Fibroblast of lung (primary cell): ENCODE data around the gene FMNL3.

Experiments
- EZH2 ChIP-seq: IDR thresholded peaks from 2 replicates; pipeline ENCODE4 v1.5.1; 2012; ENCODE audit warnings: low read length, control low read depth, mild to moderate bottlenecking; ENCODE audit errors: missing control alignments
- TF ChIP-seq, protein P1 (sequence below), 2 donors: IDR thresholded peaks in 1 of 2; conservative IDR thresholded peaks in 1 of 2; 1 replicate in 1 of 2; 2 replicates in 1 of 2; pipeline ENCODE4 v1.5.1; 2011 to 2012; ENCODE audit warnings: low read length in 2 of 2, control low read depth in 1 of 2, inconsistent platforms in 1 of 2, low read depth in 1 of 2, mild to moderate bottlenecking in 1 of 2

DNA sequence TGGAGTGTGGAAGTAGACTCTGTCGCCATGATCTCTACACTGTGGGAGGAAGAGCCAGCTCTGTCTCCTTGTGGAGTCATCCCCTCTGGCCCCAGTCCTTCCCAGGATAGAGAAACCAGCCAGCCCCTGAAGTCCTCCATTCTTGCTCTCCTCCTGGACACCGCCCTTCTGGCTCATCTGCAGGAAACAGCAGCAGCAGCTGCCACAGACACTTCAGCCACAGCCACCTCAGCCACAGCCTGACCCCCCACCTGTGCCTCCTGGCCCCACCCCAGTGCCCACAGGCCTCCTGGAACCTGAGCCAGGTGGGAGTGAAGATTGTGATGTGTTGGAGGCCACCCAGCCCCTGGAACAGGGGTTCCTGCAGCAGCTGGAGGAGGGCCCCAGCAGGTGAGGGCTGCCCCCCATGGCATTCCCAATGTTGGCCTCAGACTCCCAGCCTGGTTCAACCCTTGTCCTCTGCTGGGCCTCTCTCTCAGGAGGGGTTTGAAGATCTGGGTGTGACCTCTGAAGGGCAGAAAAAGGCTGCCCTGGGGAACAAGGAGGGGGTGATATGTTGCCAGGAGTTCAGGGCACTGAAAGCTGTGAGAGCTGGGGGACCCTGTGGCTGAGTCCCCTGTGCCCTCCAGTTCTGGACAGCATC is 73.4 kb downstream of the FMNL3 start:
- TF ChIP-seq, protein P1, sequence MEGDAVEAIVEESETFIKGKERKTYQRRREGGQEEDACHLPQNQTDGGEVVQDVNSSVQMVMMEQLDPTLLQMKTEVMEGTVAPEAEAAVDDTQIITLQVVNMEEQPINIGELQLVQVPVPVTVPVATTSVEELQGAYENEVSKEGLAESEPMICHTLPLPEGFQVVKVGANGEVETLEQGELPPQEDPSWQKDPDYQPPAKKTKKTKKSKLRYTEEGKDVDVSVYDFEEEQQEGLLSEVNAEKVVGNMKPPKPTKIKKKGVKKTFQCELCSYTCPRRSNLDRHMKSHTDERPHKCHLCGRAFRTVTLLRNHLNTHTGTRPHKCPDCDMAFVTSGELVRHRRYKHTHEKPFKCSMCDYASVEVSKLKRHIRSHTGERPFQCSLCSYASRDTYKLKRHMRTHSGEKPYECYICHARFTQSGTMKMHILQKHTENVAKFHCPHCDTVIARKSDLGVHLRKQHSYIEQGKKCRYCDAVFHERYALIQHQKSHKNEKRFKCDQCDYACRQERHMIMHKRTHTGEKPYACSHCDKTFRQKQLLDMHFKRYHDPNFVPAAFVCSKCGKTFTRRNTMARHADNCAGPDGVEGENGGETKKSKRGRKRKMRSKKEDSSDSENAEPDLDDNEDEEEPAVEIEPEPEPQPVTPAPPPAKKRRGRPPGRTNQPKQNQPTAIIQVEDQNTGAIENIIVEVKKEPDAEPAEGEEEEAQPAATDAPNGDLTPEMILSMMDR (conservative IDR thresholded peaks at IDR 0.05 in 1 of 2, IDR thresholded peaks at IDR 0.05 in 1 of 2; ENCODE audit: low read depth in 1 of 2, low read length in 2 of 2): no peak
- TF ChIP-seq EZH2: no peak
